Measurements from ENCODE around the gene TMC3. TPM values are rescaled to one million over a fixed set of nuclear protein-coding genes. Genes with fewer than 3 reads are reported as not detected.

The TMC3 gene
- total and polyA plus RNA-seq, 2 experiments from 2014 or later, result 0.43 TPM; not detected in 1

GRCh38 chr15:81387621-81388435, 13.8 kb upstream of the TMC3 start:
- no peaks in the 10 kb centered on the region for H3K9me3 ChIP-seq (ENCODE audit: low read depth)
- WGBS (ENCODE audit: low lambda C conversion rate, missing lambda C conversion rate), result 82% methylated on average over 12 of the region's 12 CpGs
- no peak for TF ChIP-seq CTCF (IDR thresholded peaks at IDR 0.05; ENCODE audit: poor library complexity)
- no peak for TF ChIP-seq EZH2phosphoT487 (IDR thresholded peaks at IDR 0.05; ENCODE audit: low read depth, severe bottlenecking, unreplicated experiment)
- TF ChIP-seq EZH2 (IDR thresholded peaks at IDR 0.05; ENCODE audit: borderline replicate concordance), result no peak
- no peak overlapping the region for H2AFZ ChIP-seq
- H3K4me2 ChIP-seq, result no peak overlapping the region
- H3K79me2 ChIP-seq, result no peaks in the 10 kb centered on the region
- peaks cover 15% of the 10 kb centered on the region for H3K4me1 ChIP-seq (ENCODE audit: insufficient read depth)
- H4K20me1 ChIP-seq (ENCODE audit: insufficient read depth, poor library complexity, severe bottlenecking), result no peaks in the 10 kb centered on the region
- no peaks in the 10 kb centered on the region for H3K9me2 ChIP-seq (replicated peaks; ENCODE audit: insufficient read depth)
- no peaks in the 10 kb centered on the region for H3K27me3 ChIP-seq
- H3K27ac ChIP-seq, result peak overlapping the region; percentile 28
- no peak overlapping the region for H3K4me3 ChIP-seq
- H3K36me3 ChIP-seq (replicated peaks; ENCODE audit: insufficient read depth, low read depth), result no peaks in the 10 kb centered on the region
- DNase-seq (ENCODE audit: low spot score), result no peak

- Histone ChIP-seq H3K79me2 (no peaks in the 10 kb centered on the region), H3K36me3 (replicated peaks; ENCODE audit: insufficient read depth, low read depth) (no peaks in the 10 kb centered on the region), H3K27ac (peak overlapping the region; percentile 28), H2AFZ (no peak overlapping the region), H3K9me3 (ENCODE audit: low read depth) (no peaks in the 10 kb centered on the region), H3K4me1 (ENCODE audit: insufficient read depth) (peaks cover 15% of the 10 kb centered on the region), H3K27me3 (no peaks in the 10 kb centered on the region), H3K9me2 (replicated peaks; ENCODE audit: insufficient read depth) (no peaks in the 10 kb centered on the region), H3K4me3 (no peak overlapping the region), H4K20me1 (ENCODE audit: insufficient read depth, poor library complexity, severe bottlenecking) (no peaks in the 10 kb centered on the region), H3K4me2 (no peak overlapping the region)
- no peak for DNase-seq (ENCODE audit: low spot score)
- 41% methylated on average over 2 of the region's 2 CpGs for WGBS (ENCODE audit: low lambda C conversion rate, missing lambda C conversion rate)
- TF ChIP-seq CTCF (IDR thresholded peaks at IDR 0.05; ENCODE audit: poor library complexity) (no peak), EZH2phosphoT487 (IDR thresholded peaks at IDR 0.05; ENCODE audit: low read depth, severe bottlenecking, unreplicated experiment) (no peak), EZH2 (IDR thresholded peaks at IDR 0.05; ENCODE audit: borderline replicate concordance) (no peak)
These were observed 12.9 kb upstream of the TMC3 start for GRCh38 chr15:81386947-81387346.

GRCh38 chr15:81385721-81386076, 11.7 kb upstream of the TMC3 start:
- no peak overlapping the region for H2AFZ ChIP-seq
- no peaks in the 10 kb centered on the region for H3K79me2 ChIP-seq
- no peak overlapping the region for H3K4me2 ChIP-seq
- DNase-seq (ENCODE audit: low spot score), result no peak
- no peaks in the 10 kb centered on the region for H4K20me1 ChIP-seq (ENCODE audit: insufficient read depth, poor library complexity, severe bottlenecking)
- no peaks in the 10 kb centered on the region for H3K9me2 ChIP-seq (replicated peaks; ENCODE audit: insufficient read depth)
- H3K9me3 ChIP-seq (ENCODE audit: low read depth), result no peaks in the 10 kb centered on the region
- no peaks in the 10 kb centered on the region for H3K36me3 ChIP-seq (replicated peaks; ENCODE audit: insufficient read depth, low read depth)
- no peak overlapping the region for H3K4me3 ChIP-seq
- H3K27me3 ChIP-seq, result no peaks in the 10 kb centered on the region
- WGBS (ENCODE audit: low lambda C conversion rate, missing lambda C conversion rate), result 78% methylated on average over 4 of the region's 4 CpGs
- H3K4me1 ChIP-seq (ENCODE audit: insufficient read depth), result peaks cover 15% of the 10 kb centered on the region
- peak overlapping the region; percentile 42 for H3K27ac ChIP-seq
- TF ChIP-seq EZH2 (IDR thresholded peaks at IDR 0.05; ENCODE audit: borderline replicate concordance) (no peak), CTCF (IDR thresholded peaks at IDR 0.05; ENCODE audit: poor library complexity) (no peak), EZH2phosphoT487 (IDR thresholded peaks at IDR 0.05; ENCODE audit: low read depth, severe bottlenecking, unreplicated experiment) (no peak)

Measured in hepatocyte (in vitro differentiated cells).